Measurements from ENCODE around the gene UBP1. TPM values are rescaled to one million over a fixed set of nuclear protein-coding genes. Genes with fewer than 3 reads are reported as not detected.

The UBP1 gene
- total RNA-seq, 4 donors from 2014 or later = 39.7 to 70.4 (median 55.6) TPM

DNA sequence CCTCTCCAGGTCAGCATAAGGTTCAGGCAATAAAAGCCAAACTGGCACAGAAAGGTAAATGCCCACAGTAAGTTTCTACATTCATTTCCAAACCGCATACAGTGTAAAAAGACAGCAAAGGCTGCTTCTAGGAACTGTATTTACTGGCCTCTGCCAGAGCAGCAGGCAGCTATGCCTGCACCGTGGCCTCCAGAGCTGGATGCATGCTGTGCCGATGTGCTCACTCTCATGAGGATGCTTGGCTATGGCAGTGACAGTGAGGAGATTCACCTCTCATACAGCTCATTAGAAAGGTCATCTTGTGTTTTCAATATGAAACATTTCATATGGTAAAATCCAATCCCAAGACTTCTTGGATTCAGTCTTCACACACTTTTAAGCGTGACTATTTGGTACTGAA, 50.3 kb downstream of the UBP1 start:
- H3K4me1 ChIP-seq = no peaks in the 10 kb centered on the region
- H3K9me3 ChIP-seq = no peaks in the 10 kb centered on the region
- no peak overlapping the region for H3K4me3 ChIP-seq
- no peaks in the 10 kb centered on the region for H3K27me3 ChIP-seq
- peaks cover 89% of the 10 kb centered on the region for H3K36me3 ChIP-seq
- WGBS = 94% methylated on average over 4 of the region's 4 CpGs
- TF ChIP-seq POLR2AphosphoS5 (IDR thresholded peaks at IDR 0.05) (no peak), POLR2A (IDR thresholded peaks at IDR 0.05) (no peak), EP300 (IDR thresholded peaks at IDR 0.05) (no peak)
- TF ChIP-seq, protein P1, sequence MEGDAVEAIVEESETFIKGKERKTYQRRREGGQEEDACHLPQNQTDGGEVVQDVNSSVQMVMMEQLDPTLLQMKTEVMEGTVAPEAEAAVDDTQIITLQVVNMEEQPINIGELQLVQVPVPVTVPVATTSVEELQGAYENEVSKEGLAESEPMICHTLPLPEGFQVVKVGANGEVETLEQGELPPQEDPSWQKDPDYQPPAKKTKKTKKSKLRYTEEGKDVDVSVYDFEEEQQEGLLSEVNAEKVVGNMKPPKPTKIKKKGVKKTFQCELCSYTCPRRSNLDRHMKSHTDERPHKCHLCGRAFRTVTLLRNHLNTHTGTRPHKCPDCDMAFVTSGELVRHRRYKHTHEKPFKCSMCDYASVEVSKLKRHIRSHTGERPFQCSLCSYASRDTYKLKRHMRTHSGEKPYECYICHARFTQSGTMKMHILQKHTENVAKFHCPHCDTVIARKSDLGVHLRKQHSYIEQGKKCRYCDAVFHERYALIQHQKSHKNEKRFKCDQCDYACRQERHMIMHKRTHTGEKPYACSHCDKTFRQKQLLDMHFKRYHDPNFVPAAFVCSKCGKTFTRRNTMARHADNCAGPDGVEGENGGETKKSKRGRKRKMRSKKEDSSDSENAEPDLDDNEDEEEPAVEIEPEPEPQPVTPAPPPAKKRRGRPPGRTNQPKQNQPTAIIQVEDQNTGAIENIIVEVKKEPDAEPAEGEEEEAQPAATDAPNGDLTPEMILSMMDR (IDR thresholded peaks at IDR 0.05) = no peak
- H3K27ac ChIP-seq = no peak overlapping the region
- no peak for DNase-seq (ENCODE audit: low spot score in 2 of 2)

GRCh38 chr3:33388374-33389100, 51.7 kb downstream of the UBP1 start:
- no peak for DNase-seq (ENCODE audit: low spot score in 2 of 2)
- WGBS = 71% methylated on average over 7 of the region's 7 CpGs
- Histone ChIP-seq H3K4me1 (no peaks in the 10 kb centered on the region), H3K36me3 (peaks cover 86% of the 10 kb centered on the region), H3K27me3 (no peaks in the 10 kb centered on the region), H3K27ac (no peak overlapping the region), H3K4me3 (no peak overlapping the region), H3K9me3 (no peaks in the 10 kb centered on the region)
- no peak for TF ChIP-seq POLR2A (IDR thresholded peaks at IDR 0.05)
- TF ChIP-seq, protein P1 (IDR thresholded peaks at IDR 0.05) = no peak
- no peak for TF ChIP-seq EP300 (IDR thresholded peaks at IDR 0.05)
- TF ChIP-seq POLR2AphosphoS5 (IDR thresholded peaks at IDR 0.05) = no peak

DNA sequence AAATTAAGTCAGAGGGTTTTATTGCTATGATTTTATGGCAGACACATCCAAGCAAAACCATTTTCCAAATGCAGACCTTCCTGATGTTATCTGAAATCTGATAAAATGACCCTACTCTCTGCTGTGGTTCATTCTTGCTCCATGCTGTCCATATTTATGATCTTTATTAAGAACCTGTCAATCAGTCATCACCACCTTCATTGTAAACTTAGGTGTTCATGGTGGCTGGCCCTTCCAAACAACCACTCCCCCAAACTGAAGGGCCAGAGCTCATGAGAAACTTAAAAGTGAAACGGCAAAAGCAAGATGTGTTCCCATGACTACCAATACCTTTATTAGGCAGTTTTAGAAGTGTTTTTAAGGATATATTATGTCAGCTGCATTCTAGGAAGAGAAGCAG, 53.6 kb downstream of the UBP1 start:
- Histone ChIP-seq H3K4me1 (no peaks in the 10 kb centered on the region), H3K27ac (no peak overlapping the region), H3K4me3 (no peak overlapping the region), H3K27me3 (no peaks in the 10 kb centered on the region), H3K36me3 (peaks cover 67% of the 10 kb centered on the region), H3K9me3 (no peaks in the 10 kb centered on the region)
- no peak for DNase-seq (ENCODE audit: low spot score in 2 of 2)
- TF ChIP-seq EP300 (IDR thresholded peaks at IDR 0.05) (no peak), POLR2AphosphoS5 (IDR thresholded peaks at IDR 0.05) (no peak)
- TF ChIP-seq, protein P1 (IDR thresholded peaks at IDR 0.05) = no peak
- WGBS = 81% methylated on average over 1 of the region's 1 CpG

GRCh38 chr3:33385423-33385822, 54.8 kb downstream of the UBP1 start:
- DNase-seq (ENCODE audit: low spot score in 2 of 2) = no peak
- WGBS = 82% methylated on average over 5 of the region's 5 CpGs
- H3K27me3 ChIP-seq = no peaks in the 10 kb centered on the region
- H3K27ac ChIP-seq = no peak overlapping the region
- H3K4me3 ChIP-seq = no peak overlapping the region
- H3K9me3 ChIP-seq = no peaks in the 10 kb centered on the region
- TF ChIP-seq EP300 (IDR thresholded peaks at IDR 0.05) (no peak), POLR2A (IDR thresholded peaks at IDR 0.05) (no peak), POLR2AphosphoS5 (IDR thresholded peaks at IDR 0.05) (no peak)
- TF ChIP-seq, protein P1 (IDR thresholded peaks at IDR 0.05) = no peak
- H3K36me3 ChIP-seq = peaks cover 59% of the 10 kb centered on the region
- no peaks in the 10 kb centered on the region for H3K4me1 ChIP-seq

DNA sequence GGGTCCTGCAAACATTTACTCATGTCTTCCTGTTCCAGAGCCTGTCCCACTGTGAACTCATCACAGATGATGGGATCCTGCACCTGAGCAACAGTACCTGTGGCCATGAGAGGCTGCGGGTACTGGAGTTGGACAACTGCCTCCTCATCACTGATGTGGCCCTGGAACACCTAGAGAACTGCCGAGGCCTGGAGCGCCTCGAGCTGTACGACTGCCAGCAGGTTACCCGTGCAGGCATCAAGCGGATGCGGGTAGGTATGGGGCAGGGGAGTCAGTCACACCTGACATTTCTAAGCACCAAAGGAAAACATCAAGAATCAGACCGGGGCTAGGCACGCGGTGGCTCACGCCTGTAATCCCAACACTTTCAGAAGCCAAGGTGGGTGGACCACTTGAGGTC, 56.3 kb downstream of the UBP1 start:
- H3K27me3 ChIP-seq = no peaks in the 10 kb centered on the region
- H3K36me3 ChIP-seq = peaks cover 54% of the 10 kb centered on the region
- no peak overlapping the region for H3K4me3 ChIP-seq
- H3K4me1 ChIP-seq = no peaks in the 10 kb centered on the region
- H3K27ac ChIP-seq = no peak overlapping the region
- WGBS = 97% methylated on average over 12 of the region's 12 CpGs
- no peak for DNase-seq (ENCODE audit: low spot score in 2 of 2)
- TF ChIP-seq, protein P1 (IDR thresholded peaks at IDR 0.05) = no peak
- TF ChIP-seq POLR2AphosphoS5 (IDR thresholded peaks at IDR 0.05) = no peak
- no peak for TF ChIP-seq EP300 (IDR thresholded peaks at IDR 0.05)
- no peak for TF ChIP-seq POLR2A (IDR thresholded peaks at IDR 0.05)
- no peaks in the 10 kb centered on the region for H3K9me3 ChIP-seq
